Measurements from ENCODE around the gene KLHL2. TPM values are rescaled to one million over a fixed set of nuclear protein-coding genes. Genes with fewer than 3 reads are reported as not detected.

The KLHL2 gene
- total and polyA plus RNA-seq, 2 donors (not counting 3 experiments of a cell fraction or from before 2014, with no cell fraction given): 9.9 to 22.1 TPM

GRCh38 chr4:165360041-165360695, 152.8 kb downstream of the KLHL2 start:
- intact Hi-C loops (cut with micrococcal nuclease) (no loop called here), dilution Hi-C loops (cut with MboI; ENCODE audit: extremely low pct_ligation_motif_present, low sequenced_read_pairs) (no loop called here)
- H3K9ac ChIP-seq (replicated peaks; ENCODE audit: extremely low read depth, insufficient read depth, low read length): no peak overlapping the region
- H3K36me3 ChIP-seq (ENCODE audit: control insufficient read depth in 2 of 2, extremely low read depth in 1 of 2, insufficient read depth in 2 of 2, low read length in 2 of 2): no peaks in the 10 kb centered on the region
- FAIRE-seq: no peak
- H3K79me2 ChIP-seq (ENCODE audit: control insufficient read depth, insufficient read depth, low read length): no peaks in the 10 kb centered on the region
- CTCF ChIA-PET: interaction anchor here (1.0 to 1.2 kb wide), 2 partner anchors 25 to 229 kb away, joined by 3 to 10 read pairs; no protein-coding TSS in a partner anchor
- no peak overlapping the region for H3K4me3 ChIP-seq (replicated peaks in 1 of 3; ENCODE audit: insufficient read depth in 1 of 3, low read depth in 1 of 3, low read length in 3 of 3)
- no peak for DNase-seq (ENCODE audit: low read depth, low spot score)
- H2AFZ ChIP-seq (ENCODE audit: low read depth, low read length): no peak overlapping the region
- no peaks in the 10 kb centered on the region for H3K9me1 ChIP-seq (replicated peaks; ENCODE audit: control insufficient read depth, extremely low read depth, insufficient read depth, low read length)
- POLR2A ChIA-PET: no interaction called here
- TF ChIP-seq EZH2 (IDR thresholded peaks at IDR 0.05; ENCODE audit: borderline replicate concordance, low read depth, low read length, severe bottlenecking): no peak
- TF ChIP-seq CTCF (IDR thresholded peaks at IDR 0.05; ENCODE audit: extremely low read depth in 1 of 2, insufficient read depth in 1 of 2, low read depth in 1 of 2, low read length in 2 of 2): no peak
- TF ChIP-seq MYC (IDR thresholded peaks at IDR 0.05; ENCODE audit: low read depth, low read length): no peak
- TF ChIP-seq FOS (IDR thresholded peaks at IDR 0.05; ENCODE audit: borderline replicate concordance, insufficient read depth, low read length): no peak
- no peak for TF ChIP-seq POLR2AphosphoS5 (IDR thresholded peaks at IDR 0.05; ENCODE audit: insufficient read depth, low read depth, low read length)
- no peak for TF ChIP-seq GATA2 (IDR thresholded peaks at IDR 0.05; ENCODE audit: insufficient read depth, insufficient read length, low read depth, low read length)
- TF ChIP-seq, protein P1, sequence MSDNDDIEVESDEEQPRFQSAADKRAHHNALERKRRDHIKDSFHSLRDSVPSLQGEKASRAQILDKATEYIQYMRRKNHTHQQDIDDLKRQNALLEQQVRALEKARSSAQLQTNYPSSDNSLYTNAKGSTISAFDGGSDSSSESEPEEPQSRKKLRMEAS (IDR thresholded peaks at IDR 0.05; ENCODE audit: insufficient read depth, insufficient read length): no peak
- no peak for TF ChIP-seq POLR2A (IDR thresholded peaks at IDR 0.05; ENCODE audit: low read depth, low read length)
- no peak for TF ChIP-seq JUN (IDR thresholded peaks at IDR 0.05; ENCODE audit: borderline replicate concordance, insufficient read depth, insufficient read length, low read depth)
- no peak overlapping the region for H3K4me2 ChIP-seq (ENCODE audit: insufficient read depth, low read length)
- no peaks in the 10 kb centered on the region for H4K20me1 ChIP-seq (replicated peaks; ENCODE audit: control insufficient read depth, extremely low read depth, insufficient read depth, low read length)
- H3K27ac ChIP-seq (ENCODE audit: insufficient read depth, low read depth, low read length): no peak overlapping the region
- peaks cover 0 to 10% of the 10 kb centered on the region in 2 experiments for H3K27me3 ChIP-seq (ENCODE audit: control insufficient read depth in 2 of 2, insufficient read depth in 2 of 2, low read length in 2 of 2)
- BruUV-seq (replicated peaks): no TSS peak
- H3K4me1 ChIP-seq (ENCODE audit: control insufficient read depth, extremely low read depth, insufficient read depth, low read length): no peaks in the 10 kb centered on the region
- no peaks in the 10 kb centered on the region for H3K9me3 ChIP-seq (replicated peaks; ENCODE audit: control insufficient read depth, insufficient read depth, low read length)

Data from endothelial cell of umbilical vein (primary cell).